Measurements from ENCODE around the gene TMEM154. TPM values are rescaled to one million over a fixed set of nuclear protein-coding genes. Genes with fewer than 3 reads are reported as not detected.

The TMEM154 gene
- 10 to 100 TPM; 47.1 to 50.0 TPM for total RNA-seq

- Mint-ChIP-seq H3K36me3 (ENCODE audit: low read depth) (peaks cover 19% of the 10 kb centered on the region), H3K27me3 (no peaks in the 10 kb centered on the region), H3K4me3 (peak within 1 kb of the TSS; percentile 90), H3K9me3 (no peaks in the 10 kb centered on the region), H3K4me1 (peaks cover 74% of the 10 kb centered on the region), H3K27ac (peak within 1 kb of the TSS; percentile 92)
- ChIA-PET CTCF (interaction anchor here (0.6 to 2.4 kb wide), 9 partner anchors 15 to 143 kb away, joined by 3 to 11 read pairs (median 5); partner anchors contain the start of genes ARFIP1, FBXW7 and TIGD4), POLR2A (interaction anchor here (0.6 to 3.4 kb wide), 21 partner anchors 9 to 788 kb away, joined by 3 to 35 read pairs (median 5); partner anchors contain the start of genes ARFIP1, FBXW7 and TIGD4)
- DNase-seq, result peak; percentile 84
Measured at GRCh38 chr4:152679414-152680281, at the start of gene TMEM154. Gene TMEM154 (minus strand): TSS chr4:152679997. CDS start chr4:152679933, 64 bp downstream.

GRCh38 chr4:152729466-152729865 lies 49.7 kb upstream of the TMEM154 start:
- H3K9me3 Mint-ChIP-seq, result no peaks in the 10 kb centered on the region
- DNase-seq, result no peak
- ChIA-PET CTCF (no interaction called here), POLR2A (interaction anchor here (1.3 kb wide), 1 partner anchor 321 kb away, joined by 3 read pairs; no protein-coding TSS in a partner anchor)
- H3K27ac Mint-ChIP-seq, result no peak overlapping the region
- no peaks in the 10 kb centered on the region for H3K36me3 Mint-ChIP-seq (ENCODE audit: low read depth)
- H3K27me3 Mint-ChIP-seq, result no peaks in the 10 kb centered on the region
- H3K4me3 Mint-ChIP-seq, result no peak overlapping the region
- H3K4me1 Mint-ChIP-seq, result peaks cover 2% of the 10 kb centered on the region

- CTCF ChIA-PET, result no interaction called here
- H3K4me3 Mint-ChIP-seq, result no peak overlapping the region
- no peaks in the 10 kb centered on the region for H3K4me1 Mint-ChIP-seq
- no peaks in the 10 kb centered on the region for H3K27me3 Mint-ChIP-seq
- H3K9me3 Mint-ChIP-seq, result no peaks in the 10 kb centered on the region
- H3K27ac Mint-ChIP-seq, result no peak overlapping the region
- H3K36me3 Mint-ChIP-seq (ENCODE audit: low read depth), result no peaks in the 10 kb centered on the region
- POLR2A ChIA-PET, result no interaction called here
- no peak for DNase-seq
Measured at GRCh38 chr4:152728343-152728742, 48.5 kb upstream of the TMEM154 start.

GRCh38 chr4:152727784-152728183 lies 48.0 kb upstream of the TMEM154 start:
- H3K4me1 Mint-ChIP-seq, result peaks cover 2% of the 10 kb centered on the region
- peaks cover 2% of the 10 kb centered on the region for H3K27me3 Mint-ChIP-seq
- no peak overlapping the region for H3K27ac Mint-ChIP-seq
- CTCF ChIA-PET, result no interaction called here
- POLR2A ChIA-PET, result no interaction called here
- H3K9me3 Mint-ChIP-seq, result no peaks in the 10 kb centered on the region
- no peaks in the 10 kb centered on the region for H3K36me3 Mint-ChIP-seq (ENCODE audit: low read depth)
- H3K4me3 Mint-ChIP-seq, result no peak overlapping the region
- no peak for DNase-seq

GRCh38 chr4:152724494-152724893 lies 44.7 kb upstream of the TMEM154 start:
- no peak for DNase-seq
- Mint-ChIP-seq H3K4me1 (peaks cover 2% of the 10 kb centered on the region), H3K36me3 (ENCODE audit: low read depth) (no peaks in the 10 kb centered on the region), H3K27me3 (peaks cover 4% of the 10 kb centered on the region), H3K4me3 (no peak overlapping the region), H3K9me3 (no peaks in the 10 kb centered on the region), H3K27ac (no peak overlapping the region)
- CTCF ChIA-PET, result no interaction called here
- POLR2A ChIA-PET, result no interaction called here

GRCh38 chr4:152723236-152723635 lies 43.4 kb upstream of the TMEM154 start:
- CTCF ChIA-PET, result no interaction called here

GRCh38 chr4:152719801-152720556 lies 40.2 kb upstream of the TMEM154 start:
- POLR2A ChIA-PET, result no interaction called here
- Mint-ChIP-seq H3K36me3 (ENCODE audit: low read depth) (peaks cover 6% of the 10 kb centered on the region), H3K9me3 (peaks cover 11% of the 10 kb centered on the region), H3K27ac (no peak overlapping the region), H3K27me3 (peaks cover 11% of the 10 kb centered on the region), H3K4me3 (no peak overlapping the region), H3K4me1 (peaks cover 2% of the 10 kb centered on the region)
- no peak for DNase-seq
- CTCF ChIA-PET, result interaction anchor here (1.4 kb wide), 1 partner anchor 219 kb away, joined by 5 read pairs; no protein-coding TSS in a partner anchor

More at GRCh38 chr4:152723236-152723635, 43.4 kb upstream of the TMEM154 start:
- no peak overlapping the region for H3K4me3 Mint-ChIP-seq
- no peaks in the 10 kb centered on the region for H3K9me3 Mint-ChIP-seq
- no peak overlapping the region for H3K27ac Mint-ChIP-seq
- H3K36me3 Mint-ChIP-seq (ENCODE audit: low read depth), result no peaks in the 10 kb centered on the region
- DNase-seq, result no peak
- H3K27me3 Mint-ChIP-seq, result peaks cover 6% of the 10 kb centered on the region
- POLR2A ChIA-PET, result no interaction called here
- H3K4me1 Mint-ChIP-seq, result peaks cover 2% of the 10 kb centered on the region

- DNase-seq, result no peak
- H3K27me3 Mint-ChIP-seq, result peaks cover 11% of the 10 kb centered on the region
- H3K4me3 Mint-ChIP-seq, result no peak overlapping the region
- H3K9me3 Mint-ChIP-seq, result peaks cover 15% of the 10 kb centered on the region
- H3K36me3 Mint-ChIP-seq (ENCODE audit: low read depth), result peaks cover 6% of the 10 kb centered on the region
- peaks cover 2% of the 10 kb centered on the region for H3K4me1 Mint-ChIP-seq
- ChIA-PET CTCF (no interaction called here), POLR2A (no interaction called here)
- H3K27ac Mint-ChIP-seq, result no peak overlapping the region
Measured at GRCh38 chr4:152719291-152719690, 39.5 kb upstream of the TMEM154 start.

GRCh38 chr4:152715076-152715475 lies 35.3 kb upstream of the TMEM154 start:
- Mint-ChIP-seq H3K4me3 (no peak overlapping the region), H3K27me3 (peaks cover 11% of the 10 kb centered on the region), H3K4me1 (peaks cover 2% of the 10 kb centered on the region), H3K27ac (no peak overlapping the region), H3K36me3 (ENCODE audit: low read depth) (peaks cover 9% of the 10 kb centered on the region), H3K9me3 (peaks cover 20% of the 10 kb centered on the region)
- ChIA-PET POLR2A (no interaction called here), CTCF (no interaction called here)
- DNase-seq, result no peak

GRCh38 chr4:152713951-152714705 lies 34.3 kb upstream of the TMEM154 start:
- peaks cover 11% of the 10 kb centered on the region for H3K27me3 Mint-ChIP-seq
- peaks cover 9% of the 10 kb centered on the region for H3K36me3 Mint-ChIP-seq (ENCODE audit: low read depth)
- H3K4me3 Mint-ChIP-seq, result no peak overlapping the region
- ChIA-PET POLR2A (no interaction called here), CTCF (no interaction called here)
- peaks cover 20% of the 10 kb centered on the region for H3K9me3 Mint-ChIP-seq
- no peak for DNase-seq
- peaks cover 10% of the 10 kb centered on the region for H3K4me1 Mint-ChIP-seq
- no peak overlapping the region for H3K27ac Mint-ChIP-seq

GRCh38 chr4:152709675-152710438 lies 30.1 kb upstream of the TMEM154 start:
- Mint-ChIP-seq H3K27me3 (peaks cover 9% of the 10 kb centered on the region), H3K4me3 (no peak overlapping the region), H3K27ac (no peak overlapping the region), H3K36me3 (ENCODE audit: low read depth) (peaks cover 18% of the 10 kb centered on the region), H3K9me3 (peaks cover 26% of the 10 kb centered on the region), H3K4me1 (peaks cover 23% of the 10 kb centered on the region)
- POLR2A ChIA-PET, result interaction anchor here (1.0 kb wide), 1 partner anchor 30 kb away, joined by 3 read pairs; the partner anchor contains the start of gene TMEM154
- CTCF ChIA-PET, result interaction anchor here (1.2 to 1.4 kb wide), 2 partner anchors 12 to 209 kb away, joined by 3 to 5 read pairs; no protein-coding TSS in a partner anchor
- peak; percentile 20 for DNase-seq

- H3K9me3 Mint-ChIP-seq, result peaks cover 27% of the 10 kb centered on the region
- no peak for DNase-seq
- peaks cover 26% of the 10 kb centered on the region for H3K4me1 Mint-ChIP-seq
- H3K4me3 Mint-ChIP-seq, result no peak overlapping the region
- H3K27ac Mint-ChIP-seq, result no peak overlapping the region
- H3K36me3 Mint-ChIP-seq (ENCODE audit: low read depth), result peaks cover 21% of the 10 kb centered on the region
- ChIA-PET CTCF (interaction anchor here (1.2 to 1.4 kb wide), 2 partner anchors 11 to 208 kb away, joined by 3 to 5 read pairs; no protein-coding TSS in a partner anchor), POLR2A (interaction anchor here (0.6 to 1.2 kb wide), 2 partner anchors 29 to 1295 kb away, joined by 3 read pairs; no protein-coding TSS in a partner anchor)
- peaks cover 11% of the 10 kb centered on the region for H3K27me3 Mint-ChIP-seq
Measured at GRCh38 chr4:152708796-152709195, 29.0 kb upstream of the TMEM154 start.
